Measurements from ENCODE around the gene HEPHL1.

The HEPHL1 gene

GRCh38 chr11:94048032-94048709 is 27.0 kb downstream of the HEPHL1 start:
- Histone ChIP-seq H3K9me3 (replicated peaks; ENCODE audit: low read length) (no peaks in the 10 kb centered on the region), H3K27me3 (ENCODE audit: control insufficient read depth, insufficient read depth, low read length) (no peaks in the 10 kb centered on the region), H3K4me2 (ENCODE audit: low read length) (no peak overlapping the region)

GRCh38 chr11:94049351-94049750 is 28.2 kb downstream of the HEPHL1 start:
- H3K9me3 ChIP-seq (replicated peaks; ENCODE audit: low read length): no peaks in the 10 kb centered on the region
- H3K4me2 ChIP-seq (ENCODE audit: low read length): no peak overlapping the region
- H3K9ac ChIP-seq (ENCODE audit: low read depth, low read length): no peak overlapping the region
- no peaks in the 10 kb centered on the region for H3K4me1 ChIP-seq (ENCODE audit: control insufficient read depth, insufficient read depth, low read length)
- no peak overlapping the region for H3K4me3 ChIP-seq (ENCODE audit: low read length)
- no peaks in the 10 kb centered on the region for H3K27me3 ChIP-seq (ENCODE audit: control insufficient read depth, insufficient read depth, low read length)
- H3K36me3 ChIP-seq (ENCODE audit: insufficient read depth, low read length): no peaks in the 10 kb centered on the region

More at GRCh38 chr11:94048032-94048709, 27.0 kb downstream of the HEPHL1 start:
- no peaks in the 10 kb centered on the region for H3K36me3 ChIP-seq (ENCODE audit: insufficient read depth, low read length)
- H3K9ac ChIP-seq (ENCODE audit: low read depth, low read length): no peak overlapping the region
- H3K4me1 ChIP-seq (ENCODE audit: control insufficient read depth, insufficient read depth, low read length): no peaks in the 10 kb centered on the region
- H3K4me3 ChIP-seq (ENCODE audit: low read length): no peak overlapping the region

- H3K27me3 ChIP-seq (ENCODE audit: control insufficient read depth, insufficient read depth, low read length): no peaks in the 10 kb centered on the region
- no peaks in the 10 kb centered on the region for H3K36me3 ChIP-seq (ENCODE audit: insufficient read depth, low read length)
- no peak overlapping the region for H3K4me2 ChIP-seq (ENCODE audit: low read length)
- no peaks in the 10 kb centered on the region for H3K9me3 ChIP-seq (replicated peaks; ENCODE audit: low read length)
- no peaks in the 10 kb centered on the region for H3K4me1 ChIP-seq (ENCODE audit: control insufficient read depth, insufficient read depth, low read length)
- no peak overlapping the region for H3K9ac ChIP-seq (ENCODE audit: low read depth, low read length)
- no peak overlapping the region for H3K4me3 ChIP-seq (ENCODE audit: low read length)
Observed at GRCh38 chr11:94058630-94059029, 37.5 kb downstream of the HEPHL1 start.

- no peak overlapping the region for H3K9ac ChIP-seq (ENCODE audit: low read depth, low read length)
- no peaks in the 10 kb centered on the region for H3K9me3 ChIP-seq (replicated peaks; ENCODE audit: low read length)
- no peaks in the 10 kb centered on the region for H3K27me3 ChIP-seq (ENCODE audit: control insufficient read depth, insufficient read depth, low read length)
- no peaks in the 10 kb centered on the region for H3K4me1 ChIP-seq (ENCODE audit: control insufficient read depth, insufficient read depth, low read length)
- H3K4me3 ChIP-seq (ENCODE audit: low read length): no peak overlapping the region
- no peaks in the 10 kb centered on the region for H3K36me3 ChIP-seq (ENCODE audit: insufficient read depth, low read length)
- H3K4me2 ChIP-seq (ENCODE audit: low read length): no peak overlapping the region
Observed at GRCh38 chr11:94059065-94059464, 37.9 kb downstream of the HEPHL1 start.

GRCh38 chr11:94060401-94060800 is 39.2 kb downstream of the HEPHL1 start:
- no peaks in the 10 kb centered on the region for H3K27me3 ChIP-seq (ENCODE audit: control insufficient read depth, insufficient read depth, low read length)
- H3K4me3 ChIP-seq (ENCODE audit: low read length): no peak overlapping the region
- H3K9me3 ChIP-seq (replicated peaks; ENCODE audit: low read length): no peaks in the 10 kb centered on the region
- H3K4me2 ChIP-seq (ENCODE audit: low read length): no peak overlapping the region
- no peaks in the 10 kb centered on the region for H3K4me1 ChIP-seq (ENCODE audit: control insufficient read depth, insufficient read depth, low read length)
- H3K9ac ChIP-seq (ENCODE audit: low read depth, low read length): no peak overlapping the region
- H3K36me3 ChIP-seq (ENCODE audit: insufficient read depth, low read length): no peaks in the 10 kb centered on the region

GRCh38 chr11:94062360-94062759 is 41.2 kb downstream of the HEPHL1 start:
- Histone ChIP-seq H3K36me3 (ENCODE audit: insufficient read depth, low read length) (no peaks in the 10 kb centered on the region), H3K4me2 (ENCODE audit: low read length) (no peak overlapping the region), H3K9me3 (replicated peaks; ENCODE audit: low read length) (no peaks in the 10 kb centered on the region), H3K9ac (ENCODE audit: low read depth, low read length) (no peak overlapping the region), H3K4me3 (ENCODE audit: low read length) (no peak overlapping the region), H3K4me1 (ENCODE audit: control insufficient read depth, insufficient read depth, low read length) (no peaks in the 10 kb centered on the region), H3K27me3 (ENCODE audit: control insufficient read depth, insufficient read depth, low read length) (no peaks in the 10 kb centered on the region)

- H3K9ac ChIP-seq (ENCODE audit: low read depth, low read length): no peak overlapping the region
- no peaks in the 10 kb centered on the region for H3K4me1 ChIP-seq (ENCODE audit: control insufficient read depth, insufficient read depth, low read length)
- H3K4me3 ChIP-seq (ENCODE audit: low read length): no peak overlapping the region
- no peaks in the 10 kb centered on the region for H3K27me3 ChIP-seq (ENCODE audit: control insufficient read depth, insufficient read depth, low read length)
- no peak overlapping the region for H3K4me2 ChIP-seq (ENCODE audit: low read length)
- no peaks in the 10 kb centered on the region for H3K9me3 ChIP-seq (replicated peaks; ENCODE audit: low read length)
- no peaks in the 10 kb centered on the region for H3K36me3 ChIP-seq (ENCODE audit: insufficient read depth, low read length)
Observed at GRCh38 chr11:94066901-94067429, 45.8 kb downstream of the HEPHL1 start.

- no peak overlapping the region for H3K4me2 ChIP-seq (ENCODE audit: low read length)
- H3K4me1 ChIP-seq (ENCODE audit: control insufficient read depth, insufficient read depth, low read length): no peaks in the 10 kb centered on the region
- no peaks in the 10 kb centered on the region for H3K36me3 ChIP-seq (ENCODE audit: insufficient read depth, low read length)
- H3K4me3 ChIP-seq (ENCODE audit: low read length): no peak overlapping the region
- no peaks in the 10 kb centered on the region for H3K27me3 ChIP-seq (ENCODE audit: control insufficient read depth, insufficient read depth, low read length)
- H3K9me3 ChIP-seq (replicated peaks; ENCODE audit: low read length): no peaks in the 10 kb centered on the region
- H3K9ac ChIP-seq (ENCODE audit: low read depth, low read length): no peak overlapping the region
Observed at GRCh38 chr11:94068764-94069163, 47.6 kb downstream of the HEPHL1 start.

- Histone ChIP-seq H3K9ac (ENCODE audit: low read depth, low read length) (no peak overlapping the region), H3K4me3 (ENCODE audit: low read length) (no peak overlapping the region), H3K4me2 (ENCODE audit: low read length) (no peak overlapping the region), H3K9me3 (replicated peaks; ENCODE audit: low read length) (no peaks in the 10 kb centered on the region), H3K27me3 (ENCODE audit: control insufficient read depth, insufficient read depth, low read length) (no peaks in the 10 kb centered on the region), H3K36me3 (ENCODE audit: insufficient read depth, low read length) (no peaks in the 10 kb centered on the region), H3K4me1 (ENCODE audit: control insufficient read depth, insufficient read depth, low read length) (no peaks in the 10 kb centered on the region)
Observed at GRCh38 chr11:94077552-94078293, 56.6 kb downstream of the HEPHL1 start.

GRCh38 chr11:94084164-94084563 is 63.0 kb downstream of the HEPHL1 start:
- Histone ChIP-seq H3K27me3 (ENCODE audit: control insufficient read depth, insufficient read depth, low read length) (peaks cover 4% of the 10 kb centered on the region), H3K4me2 (ENCODE audit: low read length) (no peak overlapping the region), H3K4me1 (ENCODE audit: control insufficient read depth, insufficient read depth, low read length) (no peaks in the 10 kb centered on the region), H3K4me3 (ENCODE audit: low read length) (no peak overlapping the region), H3K9ac (ENCODE audit: low read depth, low read length) (no peak overlapping the region), H3K36me3 (ENCODE audit: insufficient read depth, low read length) (no peaks in the 10 kb centered on the region), H3K9me3 (replicated peaks; ENCODE audit: low read length) (no peaks in the 10 kb centered on the region)

- Histone ChIP-seq H3K9ac (ENCODE audit: low read depth, low read length) (no peak overlapping the region), H3K9me3 (replicated peaks; ENCODE audit: low read length) (no peaks in the 10 kb centered on the region)
Observed at GRCh38 chr11:94088906-94089305, 67.8 kb downstream of the HEPHL1 start.

More at GRCh38 chr11:94088906-94089305, 67.8 kb downstream of the HEPHL1 start:
- no peak overlapping the region for H3K4me3 ChIP-seq (ENCODE audit: low read length)
- H3K4me1 ChIP-seq (ENCODE audit: control insufficient read depth, insufficient read depth, low read length): no peaks in the 10 kb centered on the region
- H3K36me3 ChIP-seq (ENCODE audit: insufficient read depth, low read length): no peaks in the 10 kb centered on the region
- peaks cover 4% of the 10 kb centered on the region for H3K27me3 ChIP-seq (ENCODE audit: control insufficient read depth, insufficient read depth, low read length)
- H3K4me2 ChIP-seq (ENCODE audit: low read length): no peak overlapping the region

Data from skeletal muscle satellite cell (primary cell).